SK-N-MC (cell line): ENCODE results near the gene NEK6.

Experiments used
- FOXP2 ChIP-seq: optimal IDR thresholded peaks from 2 replicates; pipeline ENCODE3; 2011; ENCODE audit warnings: mild to moderate bottlenecking, moderate library complexity; ENCODE audit not compliant: insufficient read depth; ENCODE audit errors: extremely low read length, control extremely low read depth
- POLR2AphosphoS5 ChIP-seq: IDR thresholded peaks from 2 replicates; pipeline ENCODE4 v1.6.1; 2012; ENCODE audit warnings: mild to moderate bottlenecking, low read depth, low read length, borderline replicate concordance

DNA sequence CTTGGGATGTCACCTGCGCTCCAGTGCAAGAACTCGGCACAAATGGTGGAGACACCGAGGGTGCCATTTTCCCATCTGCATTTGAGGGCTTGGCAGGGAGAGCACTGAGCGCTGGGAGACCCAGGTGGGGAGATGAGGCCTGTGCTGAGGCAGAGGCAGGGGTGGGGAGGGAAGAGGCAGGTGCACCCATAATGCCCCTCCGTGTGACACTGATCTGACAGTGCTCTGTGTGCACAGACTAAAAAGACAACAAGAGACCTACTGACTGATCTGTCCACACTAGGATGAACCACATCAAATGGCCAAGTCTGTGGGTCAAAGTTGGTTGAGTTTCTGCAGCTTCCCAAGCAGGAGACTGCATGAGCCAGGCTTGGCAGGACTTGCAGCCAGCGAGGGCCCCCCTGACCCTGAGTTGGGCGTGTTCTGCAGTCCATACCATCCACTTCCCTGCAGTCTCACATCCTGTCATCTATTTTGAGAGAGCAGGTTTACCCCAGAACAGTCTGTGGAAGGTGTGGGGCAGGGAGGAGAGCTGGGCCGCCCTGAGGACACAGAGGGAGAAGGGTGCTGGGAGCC, 41.9 kb downstream of the NEK6 start:
- TF ChIP-seq POLR2AphosphoS5: no peak
- no peak for TF ChIP-seq FOXP2
